Kidney glomerular epithelial cell (primary cell): ENCODE data around the gene FLRT1.

Experiments used
- DNase-seq: peaks from one replicate; lab custom pipeline; 2025; lab: John Stamatoyannopoulos, UW

Gene FLRT1

GRCh38 chr11:64023712-64024710 lies 11.7 kb upstream of the FLRT1 start:
- DNase-seq, result no peak

- no peak for DNase-seq
Measured at GRCh38 chr11:64025205-64025604, 10.5 kb upstream of the FLRT1 start.

GRCh38 chr11:64026575-64027205 lies 9.0 kb upstream of the FLRT1 start:
- no peak for DNase-seq

GRCh38 chr11:64027651-64028397 lies 7.9 kb upstream of the FLRT1 start:
- no peak for DNase-seq

- no peak for DNase-seq
Measured at GRCh38 chr11:64028398-64029115, 7.2 kb upstream of the FLRT1 start.

GRCh38 chr11:64029773-64030172 lies 6.0 kb upstream of the FLRT1 start:
- no peak for DNase-seq

GRCh38 chr11:64031001-64031400 lies 4.7 kb upstream of the FLRT1 start:
- DNase-seq, result no peak

- no peak for DNase-seq
Measured at GRCh38 chr11:64032050-64032449, 3.7 kb upstream of the FLRT1 start.

- no peak for DNase-seq
Measured at GRCh38 chr11:64034411-64034811, 1.3 kb upstream of the FLRT1 start.

GRCh38 chr11:64035081-64035524 lies 628 bp upstream of the FLRT1 start:
- DNase-seq, result no peak

GRCh38 chr11:64036087-64037026 lies 626 bp downstream of the FLRT1 start:
- no peak for DNase-seq

- DNase-seq, result no peak
Measured at GRCh38 chr11:64037027-64037634, 1.4 kb downstream of the FLRT1 start.

GRCh38 chr11:64038500-64038899 lies 2.8 kb downstream of the FLRT1 start:
- DNase-seq, result no peak

GRCh38 chr11:64039012-64039665 lies 3.4 kb downstream of the FLRT1 start:
- DNase-seq, result no peak

GRCh38 chr11:64040684-64041322 lies 5.1 kb downstream of the FLRT1 start:
- DNase-seq, result no peak

- no peak for DNase-seq
Measured at GRCh38 chr11:64041846-64042245, 6.1 kb downstream of the FLRT1 start.

GRCh38 chr11:64042301-64042700 lies 6.6 kb downstream of the FLRT1 start:
- no peak for DNase-seq

GRCh38 chr11:64043545-64043944 lies 7.8 kb downstream of the FLRT1 start:
- no peak for DNase-seq

GRCh38 chr11:64044730-64045393 lies 9.1 kb downstream of the FLRT1 start:
- DNase-seq, result no peak
